Measurements from ENCODE around the gene KIF26B. TPM values are rescaled to one million over a fixed set of nuclear protein-coding genes. Genes with fewer than 3 reads are reported as not detected.

KIF26B gene
- total RNA-seq, 1 experiment from 2014 or later = 14.7 TPM

- no peak for DNase-seq (ENCODE audit: low spot score)
These were observed 124.1 kb downstream of the KIF26B start for GRCh38 chr1:245278846-245279245.

DNA sequence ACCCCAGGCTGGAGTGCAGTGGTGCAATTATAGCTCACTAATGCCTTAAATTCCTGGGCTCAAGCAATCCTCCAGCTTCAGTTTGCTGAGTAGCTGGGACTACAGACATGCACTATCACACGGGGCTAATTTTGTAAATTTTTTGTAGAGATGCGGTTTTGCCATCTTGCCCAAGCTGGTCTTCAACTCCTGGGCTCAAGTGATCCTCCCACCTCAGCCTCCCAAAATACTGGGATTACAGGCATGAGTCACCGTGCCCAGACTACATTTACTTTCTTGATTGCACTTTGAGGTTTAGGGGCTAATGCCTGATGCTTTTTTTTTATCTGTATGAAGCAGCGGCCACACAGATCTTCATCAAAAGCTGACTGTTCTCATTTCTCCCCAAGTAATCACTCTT is 124.6 kb downstream of the KIF26B start:
- no peak for DNase-seq (ENCODE audit: low spot score)

GRCh38 chr1:245283001-245283400 is 128.2 kb downstream of the KIF26B start:
- DNase-seq (ENCODE audit: low spot score) = no peak

GRCh38 chr1:245285168-245285567 is 130.4 kb downstream of the KIF26B start:
- no peak for DNase-seq (ENCODE audit: low spot score)

GRCh38 chr1:245288796-245289195 is 134.0 kb downstream of the KIF26B start:
- peak; percentile 34 for DNase-seq (ENCODE audit: low spot score)

DNA sequence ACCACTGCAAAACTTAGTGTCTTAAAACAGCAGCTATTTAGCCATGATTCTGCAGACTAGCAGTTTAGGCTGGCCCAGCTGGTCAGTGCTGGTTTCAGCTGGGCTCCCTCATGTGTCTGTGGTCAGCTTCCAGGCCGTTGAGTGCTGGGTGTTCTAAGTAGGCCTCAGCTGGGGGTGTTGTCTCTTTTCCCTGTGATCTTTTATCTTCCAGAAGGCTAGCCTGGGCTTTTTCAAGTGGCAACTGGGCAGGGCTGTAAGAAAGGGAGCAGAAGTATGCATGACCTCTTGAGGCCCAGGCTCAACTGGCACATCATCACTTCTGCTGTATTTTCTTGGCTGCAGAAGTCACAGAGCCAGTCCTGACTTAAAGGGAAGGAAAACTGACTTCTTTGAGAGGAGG is 136.1 kb downstream of the KIF26B start:
- DNase-seq (ENCODE audit: low spot score) = no peak

GRCh38 chr1:245291351-245291750 is 136.6 kb downstream of the KIF26B start:
- DNase-seq (ENCODE audit: low spot score) = no peak

GRCh38 chr1:245292141-245292540 is 137.4 kb downstream of the KIF26B start:
- no peak for DNase-seq (ENCODE audit: low spot score)

GRCh38 chr1:245292553-245292952 is 137.8 kb downstream of the KIF26B start:
- no peak for DNase-seq (ENCODE audit: low spot score)

GRCh38 chr1:245294020-245294419 is 139.2 kb downstream of the KIF26B start:
- DNase-seq (ENCODE audit: low spot score) = no peak

- DNase-seq (ENCODE audit: low spot score) = no peak
These were observed 144.0 kb downstream of the KIF26B start for GRCh38 chr1:245298781-245299180.

GRCh38 chr1:245301162-245301580 is 146.4 kb downstream of the KIF26B start:
- no peak for DNase-seq (ENCODE audit: low spot score)

GRCh38 chr1:245301921-245302320 is 147.1 kb downstream of the KIF26B start:
- no peak for DNase-seq (ENCODE audit: low spot score)

DNA sequence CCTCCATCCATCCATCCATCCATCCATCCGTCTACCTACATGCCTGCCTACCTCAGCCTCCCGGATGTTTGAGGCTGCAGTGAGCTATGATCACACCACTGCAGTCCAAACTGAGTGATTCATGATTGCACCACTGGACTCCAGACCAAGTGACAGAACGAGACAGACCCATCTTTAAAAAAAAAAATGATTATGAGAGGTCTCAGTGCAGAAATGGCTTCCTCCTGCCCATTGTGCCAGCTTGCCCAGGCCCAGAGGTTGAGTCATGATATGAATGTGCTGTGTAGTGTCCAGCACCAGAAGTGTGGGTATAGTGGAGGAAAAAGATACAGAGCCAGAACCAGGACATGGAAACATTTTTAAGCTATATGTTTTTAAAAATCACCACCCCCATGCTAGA is 149.9 kb downstream of the KIF26B start:
- no peak for DNase-seq (ENCODE audit: low spot score)

GRCh38 chr1:245306020-245306419 is 151.2 kb downstream of the KIF26B start:
- DNase-seq (ENCODE audit: low spot score) = no peak

GRCh38 chr1:245306628-245307410 is 152.0 kb downstream of the KIF26B start:
- peak; percentile 40 for DNase-seq (ENCODE audit: low spot score)

- no peak for DNase-seq (ENCODE audit: low spot score)
These were observed 156.1 kb downstream of the KIF26B start for GRCh38 chr1:245310571-245311531.

DNA sequence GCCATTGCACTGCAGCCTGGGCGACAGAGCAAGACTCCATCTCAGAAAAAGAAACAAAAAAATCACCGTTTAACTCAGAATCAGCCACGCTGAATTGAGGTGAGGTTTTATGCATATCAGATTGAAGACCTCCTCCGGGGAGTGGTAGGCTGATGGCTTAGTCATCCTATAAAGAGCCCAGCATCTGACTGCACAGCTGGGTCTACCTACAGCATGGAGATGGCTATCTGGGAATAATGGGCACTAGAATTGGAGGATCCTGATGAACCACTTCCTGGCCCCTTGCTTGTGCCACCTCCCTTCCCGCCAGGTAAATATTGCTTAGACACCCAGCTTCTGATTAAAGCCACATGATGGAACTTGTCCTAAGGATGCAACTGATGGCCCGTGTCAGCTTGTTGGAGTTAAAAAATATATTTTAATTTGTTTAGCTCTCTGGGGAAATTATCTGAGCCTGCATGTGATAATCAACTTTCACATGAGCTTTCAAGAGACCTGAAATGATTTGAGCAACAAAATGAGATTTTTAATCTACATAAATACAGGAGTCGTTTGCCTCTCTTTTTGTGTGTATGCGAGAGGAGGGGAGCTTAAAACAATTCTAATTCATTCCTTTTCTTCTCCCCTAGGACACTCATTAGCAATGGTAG is 157.2 kb downstream of the KIF26B start:
- no peak for DNase-seq (ENCODE audit: low spot score)

GRCh38 chr1:245313576-245313975 is 158.8 kb downstream of the KIF26B start:
- DNase-seq (ENCODE audit: low spot score) = no peak

GRCh38 chr1:245316784-245317183 is 162.0 kb downstream of the KIF26B start:
- no peak for DNase-seq (ENCODE audit: low spot score)

- DNase-seq (ENCODE audit: low spot score) = no peak
These were observed 162.4 kb downstream of the KIF26B start for GRCh38 chr1:245317217-245317616.

DNA sequence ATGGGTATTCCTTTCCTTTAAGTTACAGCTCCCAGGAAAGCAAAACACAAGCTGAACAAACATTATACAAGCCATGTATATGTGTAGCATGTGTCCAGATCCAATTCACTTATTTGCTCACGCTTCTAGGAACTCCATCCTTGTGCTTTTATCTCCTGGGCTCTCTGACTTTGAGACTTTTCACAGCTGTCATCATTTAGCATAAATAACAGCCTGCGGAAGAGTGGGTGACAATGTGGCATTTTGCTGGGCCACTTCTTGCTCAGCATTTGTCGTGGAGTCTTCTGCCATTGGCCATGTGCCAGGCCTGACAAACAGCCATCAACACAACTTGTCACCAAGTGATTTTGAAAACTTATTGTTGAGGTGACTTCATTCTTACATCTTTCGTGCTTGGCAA is 164.3 kb downstream of the KIF26B start:
- no peak for DNase-seq (ENCODE audit: low spot score)
